PC-9 (cell line): ENCODE measurements around the gene MBNL1.

Source experiments
- EZH2 ChIP-seq: fragments of 200-600 bp; sonication (generic); IDR thresholded peaks from 2 replicates; pipeline ENCODE4 v1.8.0; 2017; ENCODE audit warnings: antibody characterized with exemption, low read depth
- TF ChIP-seq, protein P1 (sequence below): fragments of 200-600 bp; sonication (generic); conservative IDR thresholded peaks from 2 replicates; pipeline ENCODE4 v1.6.1; 2017; ENCODE audit warnings: mixed run types, antibody characterized with exemption, mild to moderate bottlenecking, moderate library complexity

DNA sequence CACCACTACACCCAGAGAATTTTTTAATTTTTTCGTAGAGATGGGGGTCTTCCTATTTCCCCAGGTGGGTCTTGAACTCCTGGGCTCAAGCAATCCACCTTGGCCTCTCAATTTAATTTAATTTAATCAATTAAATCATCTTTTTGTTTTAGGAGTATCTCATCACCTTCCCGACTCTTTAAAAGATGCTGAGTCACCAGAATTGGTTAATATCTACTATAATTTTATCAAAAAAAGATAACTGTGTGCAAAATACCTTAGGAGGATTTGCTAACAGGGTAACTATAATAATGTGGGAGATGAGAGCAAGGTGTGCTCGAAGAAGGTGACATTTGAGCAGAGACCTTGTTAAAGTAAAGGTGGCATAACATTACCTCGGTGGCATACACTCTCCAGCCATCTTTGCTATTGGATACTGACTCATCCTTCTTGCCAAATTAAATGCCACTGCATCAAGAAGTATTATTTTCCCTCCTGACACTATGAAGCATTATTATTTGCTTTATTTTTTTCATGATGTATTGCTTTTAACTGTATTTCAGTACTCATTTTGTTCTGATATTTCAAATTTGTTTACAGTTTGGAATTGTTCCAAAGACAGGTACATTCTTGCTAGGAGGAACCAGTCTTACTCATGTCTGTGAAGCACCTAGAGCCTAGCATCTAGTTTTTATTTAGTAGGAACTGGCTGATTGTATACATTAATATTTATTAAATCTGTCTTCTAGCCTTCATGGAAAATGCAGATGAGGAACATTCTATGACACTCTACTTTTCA lies 200.7 kb downstream of the MBNL1 start:
- TF ChIP-seq, protein P1, sequence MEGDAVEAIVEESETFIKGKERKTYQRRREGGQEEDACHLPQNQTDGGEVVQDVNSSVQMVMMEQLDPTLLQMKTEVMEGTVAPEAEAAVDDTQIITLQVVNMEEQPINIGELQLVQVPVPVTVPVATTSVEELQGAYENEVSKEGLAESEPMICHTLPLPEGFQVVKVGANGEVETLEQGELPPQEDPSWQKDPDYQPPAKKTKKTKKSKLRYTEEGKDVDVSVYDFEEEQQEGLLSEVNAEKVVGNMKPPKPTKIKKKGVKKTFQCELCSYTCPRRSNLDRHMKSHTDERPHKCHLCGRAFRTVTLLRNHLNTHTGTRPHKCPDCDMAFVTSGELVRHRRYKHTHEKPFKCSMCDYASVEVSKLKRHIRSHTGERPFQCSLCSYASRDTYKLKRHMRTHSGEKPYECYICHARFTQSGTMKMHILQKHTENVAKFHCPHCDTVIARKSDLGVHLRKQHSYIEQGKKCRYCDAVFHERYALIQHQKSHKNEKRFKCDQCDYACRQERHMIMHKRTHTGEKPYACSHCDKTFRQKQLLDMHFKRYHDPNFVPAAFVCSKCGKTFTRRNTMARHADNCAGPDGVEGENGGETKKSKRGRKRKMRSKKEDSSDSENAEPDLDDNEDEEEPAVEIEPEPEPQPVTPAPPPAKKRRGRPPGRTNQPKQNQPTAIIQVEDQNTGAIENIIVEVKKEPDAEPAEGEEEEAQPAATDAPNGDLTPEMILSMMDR = no peak
- TF ChIP-seq EZH2 = no peak
